GM23338 (cell line): ENCODE measurements around the gene ZSWIM1. TPM values are rescaled to one million over a fixed set of nuclear protein-coding genes. Genes with fewer than 3 reads are reported as not detected.

Experiments
- EZH2 ChIP-seq: fragments of 200-600 bp; sonication (generic); IDR thresholded peaks from one replicate; pipeline ENCODE4 v1.8.0; 2017; ENCODE audit warnings: antibody characterized with exemption, mild to moderate bottlenecking, low read depth; ENCODE audit not compliant: unreplicated experiment
- POLR2AphosphoS5 ChIP-seq: IDR thresholded peaks from 2 replicates; pipeline ENCODE4 v1.6.1; 2016; ENCODE audit warnings: antibody characterized with exemption, low read depth
- REST ChIP-seq: IDR thresholded peaks from one replicate; pipeline ENCODE4 v1.6.1; 2018; ENCODE audit warnings: antibody characterized with exemption; ENCODE audit not compliant: unreplicated experiment
- ZNF114 ChIP-seq: fragments of 250-450 bp; sonication (Bioruptor Pico); IDR thresholded peaks from 2 replicates; pipeline ENCODE4 v1.5.0; 2020; ENCODE audit warnings: mild to moderate bottlenecking, moderate library complexity
- ZNF462 ChIP-seq: fragments of 250-450 bp; sonication (Bioruptor Pico); IDR thresholded peaks from 2 replicates; pipeline ENCODE4 v1.5.0; 2020; ENCODE audit warnings: mild to moderate bottlenecking, moderate library complexity
- polyA plus RNA-seq: library from polyadenylated mRNA; unstranded; fragments of >200 nt; fragmentation: Nextera tagmentation; extraction: Ambion mirVana; gene quantifications from 2 replicates; pipeline ENCODE4 v1.2.1, GENCODE V29; 2016
- total RNA-seq: library from RNA; depleted of rRNA; stranded (reverse); fragments of >200 nt; shearing (Covaris generic); gene quantifications from 2 replicates; pipeline ENCODE4 v1.2.3, GENCODE V29; 2014

ZSWIM1 gene
- total and polyA plus RNA-seq, 2 experiments from 2014 or later: 11.5 to 16.2 TPM

GRCh38 chr20:45920462-45921336 is 39.7 kb downstream of the ZSWIM1 start (continued):
- TF ChIP-seq ZNF462 (CRISPR knock-in tag) (no peak), REST (no peak), POLR2AphosphoS5 (no peak), EZH2 (no peak), ZNF114 (no peak)
